ENCODE measurements around the gene NBAS.

Gene NBAS

DNA sequence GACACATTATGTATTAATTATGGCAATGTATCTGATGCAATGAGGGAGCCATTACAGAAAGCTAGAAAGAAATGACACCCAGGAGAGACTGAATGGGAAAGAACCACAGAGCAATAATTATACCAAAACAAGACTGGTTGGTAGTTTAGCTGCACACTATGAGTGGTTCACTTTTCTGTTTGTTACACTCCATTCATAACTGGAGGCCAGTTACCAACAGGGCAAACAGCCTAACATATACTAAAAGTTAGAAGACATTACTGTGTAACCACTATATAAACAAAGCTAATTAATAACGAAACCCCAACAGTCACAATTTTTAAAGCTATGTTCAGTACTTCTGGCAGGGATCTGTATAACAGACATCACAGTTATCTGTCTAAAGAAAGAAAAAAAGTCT is 49.4 kb downstream of the NBAS start:
- no peak for TF ChIP-seq EZH2 (IDR thresholded peaks at IDR 0.05; ENCODE audit: borderline replicate concordance, low read length)
- TF ChIP-seq, protein P1, sequence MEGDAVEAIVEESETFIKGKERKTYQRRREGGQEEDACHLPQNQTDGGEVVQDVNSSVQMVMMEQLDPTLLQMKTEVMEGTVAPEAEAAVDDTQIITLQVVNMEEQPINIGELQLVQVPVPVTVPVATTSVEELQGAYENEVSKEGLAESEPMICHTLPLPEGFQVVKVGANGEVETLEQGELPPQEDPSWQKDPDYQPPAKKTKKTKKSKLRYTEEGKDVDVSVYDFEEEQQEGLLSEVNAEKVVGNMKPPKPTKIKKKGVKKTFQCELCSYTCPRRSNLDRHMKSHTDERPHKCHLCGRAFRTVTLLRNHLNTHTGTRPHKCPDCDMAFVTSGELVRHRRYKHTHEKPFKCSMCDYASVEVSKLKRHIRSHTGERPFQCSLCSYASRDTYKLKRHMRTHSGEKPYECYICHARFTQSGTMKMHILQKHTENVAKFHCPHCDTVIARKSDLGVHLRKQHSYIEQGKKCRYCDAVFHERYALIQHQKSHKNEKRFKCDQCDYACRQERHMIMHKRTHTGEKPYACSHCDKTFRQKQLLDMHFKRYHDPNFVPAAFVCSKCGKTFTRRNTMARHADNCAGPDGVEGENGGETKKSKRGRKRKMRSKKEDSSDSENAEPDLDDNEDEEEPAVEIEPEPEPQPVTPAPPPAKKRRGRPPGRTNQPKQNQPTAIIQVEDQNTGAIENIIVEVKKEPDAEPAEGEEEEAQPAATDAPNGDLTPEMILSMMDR (IDR thresholded peaks at IDR 0.05; ENCODE audit: low read length), result no peak
- no peak overlapping the region for H3K27ac ChIP-seq (ENCODE audit: low read depth, low read length, poor library complexity, severe bottlenecking)
- H3K36me3 ChIP-seq (ENCODE audit: insufficient read depth, low read length), result peaks cover 17% of the 10 kb centered on the region
- H3K4me2 ChIP-seq (ENCODE audit: low read length), result no peak overlapping the region
- H2AFZ ChIP-seq (ENCODE audit: low read length), result no peak overlapping the region
- no peaks in the 10 kb centered on the region for H3F3A ChIP-seq (ENCODE audit: insufficient read depth, low read length)
- H3K27me3 ChIP-seq (ENCODE audit: insufficient read depth, low read length), result no peaks in the 10 kb centered on the region
- no peaks in the 10 kb centered on the region for H3K4me1 ChIP-seq (ENCODE audit: insufficient read depth, low read length, severe bottlenecking)
- H4K20me1 ChIP-seq (ENCODE audit: insufficient read depth, low read length), result no peaks in the 10 kb centered on the region
- H3K9me3 ChIP-seq (ENCODE audit: low read length), result no peaks in the 10 kb centered on the region
- H3K4me3 ChIP-seq (ENCODE audit: low read depth, low read length, poor library complexity, severe bottlenecking), result no peak overlapping the region
- H3K9me2 ChIP-seq (ENCODE audit: low read depth, low read length), result no peaks in the 10 kb centered on the region
- H3K9ac ChIP-seq (ENCODE audit: low read length), result no peak overlapping the region
- H3K79me2 ChIP-seq (ENCODE audit: insufficient read depth, low read length), result no peaks in the 10 kb centered on the region

DNA sequence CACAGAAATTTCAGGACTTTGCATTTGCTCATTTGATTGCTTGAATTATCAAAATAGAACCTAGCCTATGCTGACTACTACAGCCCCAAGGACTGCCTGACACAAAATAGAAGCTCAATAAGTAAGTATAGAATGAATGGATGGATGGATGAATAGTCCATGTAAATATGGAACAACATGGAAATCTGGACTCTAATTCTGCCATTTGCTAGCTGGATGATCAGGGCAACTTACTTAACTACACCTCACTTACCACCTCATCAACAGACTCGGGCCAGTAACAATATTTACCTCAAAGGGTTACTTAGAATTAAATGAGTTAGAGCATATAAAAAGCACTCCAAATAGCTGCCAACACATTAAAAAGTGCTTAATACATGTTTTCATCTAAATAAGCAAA is 50.6 kb downstream of the NBAS start:
- Histone ChIP-seq H3K4me1 (ENCODE audit: insufficient read depth, low read length, severe bottlenecking) (no peaks in the 10 kb centered on the region), H3F3A (ENCODE audit: insufficient read depth, low read length) (no peaks in the 10 kb centered on the region), H3K27ac (ENCODE audit: low read depth, low read length, poor library complexity, severe bottlenecking) (no peak overlapping the region), H4K20me1 (ENCODE audit: insufficient read depth, low read length) (no peaks in the 10 kb centered on the region), H3K36me3 (ENCODE audit: insufficient read depth, low read length) (peaks cover 17% of the 10 kb centered on the region), H3K79me2 (ENCODE audit: insufficient read depth, low read length) (no peaks in the 10 kb centered on the region), H3K27me3 (ENCODE audit: insufficient read depth, low read length) (no peaks in the 10 kb centered on the region), H2AFZ (ENCODE audit: low read length) (no peak overlapping the region), H3K4me2 (ENCODE audit: low read length) (no peak overlapping the region), H3K9ac (ENCODE audit: low read length) (no peak overlapping the region), H3K9me2 (ENCODE audit: low read depth, low read length) (no peaks in the 10 kb centered on the region), H3K4me3 (ENCODE audit: low read depth, low read length, poor library complexity, severe bottlenecking) (no peak overlapping the region), H3K9me3 (ENCODE audit: low read length) (no peaks in the 10 kb centered on the region)
- TF ChIP-seq, protein P1 (IDR thresholded peaks at IDR 0.05; ENCODE audit: low read length), result no peak
- no peak for TF ChIP-seq EZH2 (IDR thresholded peaks at IDR 0.05; ENCODE audit: borderline replicate concordance, low read length)

DNA sequence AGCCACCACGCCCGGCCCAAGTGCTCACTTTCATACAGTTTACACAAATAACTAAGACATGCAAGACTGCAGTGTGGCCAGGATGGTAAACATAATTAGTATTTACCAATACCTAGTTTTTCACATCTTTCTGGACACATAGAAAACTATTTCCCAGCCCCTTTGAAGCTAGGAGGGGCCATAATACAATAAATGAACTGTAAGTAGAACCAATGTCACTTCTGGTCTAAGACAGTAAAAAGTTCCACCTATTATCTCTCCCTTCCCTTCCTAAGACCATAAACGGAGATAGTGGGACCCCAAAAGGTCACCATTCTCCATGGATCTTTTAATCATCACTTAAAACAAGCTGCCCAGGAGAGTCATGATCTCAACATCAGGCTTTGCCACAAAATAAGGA is 51.0 kb downstream of the NBAS start:
- H3K36me3 ChIP-seq (ENCODE audit: insufficient read depth, low read length), result peaks cover 17% of the 10 kb centered on the region
- H3K9me3 ChIP-seq (ENCODE audit: low read length), result no peaks in the 10 kb centered on the region
- no peak for TF ChIP-seq EZH2 (IDR thresholded peaks at IDR 0.05; ENCODE audit: borderline replicate concordance, low read length)
- TF ChIP-seq, protein P1 (IDR thresholded peaks at IDR 0.05; ENCODE audit: low read length), result no peak
- H3K9me2 ChIP-seq (ENCODE audit: low read depth, low read length), result no peaks in the 10 kb centered on the region
- no peak overlapping the region for H3K9ac ChIP-seq (ENCODE audit: low read length)
- H3K79me2 ChIP-seq (ENCODE audit: insufficient read depth, low read length), result no peaks in the 10 kb centered on the region
- H3K27me3 ChIP-seq (ENCODE audit: insufficient read depth, low read length), result no peaks in the 10 kb centered on the region
- H3K4me1 ChIP-seq (ENCODE audit: insufficient read depth, low read length, severe bottlenecking), result no peaks in the 10 kb centered on the region
- no peak overlapping the region for H2AFZ ChIP-seq (ENCODE audit: low read length)
- H4K20me1 ChIP-seq (ENCODE audit: insufficient read depth, low read length), result no peaks in the 10 kb centered on the region
- H3K4me3 ChIP-seq (ENCODE audit: low read depth, low read length, poor library complexity, severe bottlenecking), result no peak overlapping the region
- H3F3A ChIP-seq (ENCODE audit: insufficient read depth, low read length), result no peaks in the 10 kb centered on the region
- no peak overlapping the region for H3K4me2 ChIP-seq (ENCODE audit: low read length)
- no peak overlapping the region for H3K27ac ChIP-seq (ENCODE audit: low read depth, low read length, poor library complexity, severe bottlenecking)

All from OCI-LY1 (cell line).